Activated CD8-positive, alpha-beta memory T cell treated with anti-CD3 and anti-CD28 coated beads, Interleukin-2, amount 50 U/mL, for 1 hour (primary cell): ENCODE measurements around the gene ARPC3.
"Not testable (repeated sequence)": the region's sequence is repeated elsewhere in the genome, so short reads cannot be mapped to it uniquely, and the experiment has no call there.

ENCODE experiments used
- DNase-seq: peaks from one replicate; pipeline ENCODE4 v3.0.0-alpha.2; 2020; ENCODE audit errors: extremely low read depth

Gene ARPC3

GRCh38 chr12:110417113-110417512 is 33.0 kb downstream of the ARPC3 start:
- not testable (repeated sequence) for DNase-seq

GRCh38 chr12:110410086-110410485 is 40.1 kb downstream of the ARPC3 start:
- DNase-seq: not testable (repeated sequence)

- not testable (repeated sequence) for DNase-seq
Observed at GRCh38 chr12:110405126-110405662, 44.9 kb downstream of the ARPC3 start.

- peak; percentile 54 for DNase-seq
Observed at GRCh38 chr12:110403976-110404682, 46.0 kb downstream of the ARPC3 start.

GRCh38 chr12:110403146-110403975 is 46.8 kb downstream of the ARPC3 start, which contains the start of gene ANAPC7:
Gene ANAPC7, minus strand, starts transcription at chr12:110403708. Its CDS starts 81 bp downstream, at chr12:110403627.
- peak; percentile 75 for DNase-seq
